ENCODE results near the gene ZNF223.

Gene ZNF223

DNA sequence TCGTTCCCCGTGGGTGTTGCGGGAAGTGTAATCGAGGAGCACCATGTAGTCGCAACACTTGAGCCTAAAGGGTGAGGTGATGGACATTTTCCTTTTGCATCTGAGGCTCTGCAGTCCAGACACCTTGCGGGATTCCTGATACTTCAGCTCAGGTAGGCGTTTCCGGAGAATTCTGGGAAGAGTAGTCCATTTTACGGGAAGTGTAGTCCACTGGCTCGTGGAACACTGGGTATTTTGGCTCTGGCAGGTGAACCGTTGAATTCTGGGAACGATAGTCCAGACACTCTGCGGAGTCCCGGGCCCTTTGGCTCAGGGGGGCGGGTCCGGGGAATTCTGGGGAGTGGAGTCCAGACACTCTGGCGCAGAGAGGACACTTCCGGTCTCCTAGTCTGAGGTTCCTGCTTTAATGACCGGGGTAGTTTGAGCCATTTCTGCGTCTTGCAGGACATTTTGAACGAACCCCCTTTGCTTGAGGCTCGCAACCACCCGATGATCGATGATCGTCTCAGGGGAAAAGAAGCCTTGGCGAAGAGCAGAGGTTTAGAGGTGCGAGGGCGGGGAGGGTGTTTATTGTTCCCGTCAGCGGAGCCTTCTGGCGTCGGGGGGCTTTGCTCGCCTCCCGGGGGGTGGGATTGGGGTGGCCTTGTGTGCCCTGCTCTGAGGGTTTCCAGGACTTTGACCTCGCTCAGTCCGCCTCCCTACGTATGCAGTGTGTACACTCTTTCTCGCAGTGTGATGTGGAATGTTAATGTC lies at the start of gene ZNF223:
TSS of gene ZNF223 (plus strand) at position 387 of the 753 bp plus-strand sequence. CDS start 3,141 bp downstream, outside the sequence.
- peak; percentile 50 for DNase-seq (ENCODE audit: low read depth, low spot score)
- ChIA-PET CTCF (no interaction called here), POLR2A (interaction anchor here (0.8 kb wide), 1 partner anchor 10 kb away, joined by 3 read pairs; no protein-coding TSS in a partner anchor)
- TF ChIP-seq, protein P1, sequence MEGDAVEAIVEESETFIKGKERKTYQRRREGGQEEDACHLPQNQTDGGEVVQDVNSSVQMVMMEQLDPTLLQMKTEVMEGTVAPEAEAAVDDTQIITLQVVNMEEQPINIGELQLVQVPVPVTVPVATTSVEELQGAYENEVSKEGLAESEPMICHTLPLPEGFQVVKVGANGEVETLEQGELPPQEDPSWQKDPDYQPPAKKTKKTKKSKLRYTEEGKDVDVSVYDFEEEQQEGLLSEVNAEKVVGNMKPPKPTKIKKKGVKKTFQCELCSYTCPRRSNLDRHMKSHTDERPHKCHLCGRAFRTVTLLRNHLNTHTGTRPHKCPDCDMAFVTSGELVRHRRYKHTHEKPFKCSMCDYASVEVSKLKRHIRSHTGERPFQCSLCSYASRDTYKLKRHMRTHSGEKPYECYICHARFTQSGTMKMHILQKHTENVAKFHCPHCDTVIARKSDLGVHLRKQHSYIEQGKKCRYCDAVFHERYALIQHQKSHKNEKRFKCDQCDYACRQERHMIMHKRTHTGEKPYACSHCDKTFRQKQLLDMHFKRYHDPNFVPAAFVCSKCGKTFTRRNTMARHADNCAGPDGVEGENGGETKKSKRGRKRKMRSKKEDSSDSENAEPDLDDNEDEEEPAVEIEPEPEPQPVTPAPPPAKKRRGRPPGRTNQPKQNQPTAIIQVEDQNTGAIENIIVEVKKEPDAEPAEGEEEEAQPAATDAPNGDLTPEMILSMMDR (IDR thresholded peaks at IDR 0.05; ENCODE audit: insufficient read depth, low read length, missing control alignments), result no peak
- peak within 1 kb of the TSS; percentile 94 for H3K4me3 ChIP-seq (ENCODE audit: low read depth, low read length)

DNA sequence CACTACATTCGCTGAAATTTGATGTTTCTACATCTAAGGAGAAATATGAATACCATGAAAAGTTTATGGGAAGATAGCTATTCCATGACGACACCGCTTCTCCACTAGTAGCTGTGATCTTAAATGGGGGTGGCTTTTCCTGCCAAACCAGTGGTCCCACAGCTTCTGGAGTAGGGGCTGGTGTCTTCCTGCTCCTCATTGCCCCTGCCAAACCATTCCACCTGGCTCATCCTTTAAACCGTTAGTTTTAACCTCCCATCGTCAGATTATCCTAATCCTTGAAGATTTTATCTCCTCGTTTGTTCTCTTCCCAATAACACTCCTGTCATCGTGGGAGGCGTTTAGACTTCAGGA lies 49.6 kb upstream of the ZNF223 start:
- peak overlapping the region; percentile 92 for H3K4me3 ChIP-seq (ENCODE audit: low read depth, low read length)
- TF ChIP-seq, protein P1 (IDR thresholded peaks at IDR 0.05; ENCODE audit: insufficient read depth, low read length, missing control alignments), result no peak
- ChIA-PET CTCF (interaction anchor here (0.7 to 1.3 kb wide), 2 partner anchors 18 to 22 kb away, joined by 3 to 4 read pairs; partner anchors contain the start of gene ZNF222), POLR2A (no interaction called here)
- no peak for DNase-seq (ENCODE audit: low read depth, low spot score)

DNA sequence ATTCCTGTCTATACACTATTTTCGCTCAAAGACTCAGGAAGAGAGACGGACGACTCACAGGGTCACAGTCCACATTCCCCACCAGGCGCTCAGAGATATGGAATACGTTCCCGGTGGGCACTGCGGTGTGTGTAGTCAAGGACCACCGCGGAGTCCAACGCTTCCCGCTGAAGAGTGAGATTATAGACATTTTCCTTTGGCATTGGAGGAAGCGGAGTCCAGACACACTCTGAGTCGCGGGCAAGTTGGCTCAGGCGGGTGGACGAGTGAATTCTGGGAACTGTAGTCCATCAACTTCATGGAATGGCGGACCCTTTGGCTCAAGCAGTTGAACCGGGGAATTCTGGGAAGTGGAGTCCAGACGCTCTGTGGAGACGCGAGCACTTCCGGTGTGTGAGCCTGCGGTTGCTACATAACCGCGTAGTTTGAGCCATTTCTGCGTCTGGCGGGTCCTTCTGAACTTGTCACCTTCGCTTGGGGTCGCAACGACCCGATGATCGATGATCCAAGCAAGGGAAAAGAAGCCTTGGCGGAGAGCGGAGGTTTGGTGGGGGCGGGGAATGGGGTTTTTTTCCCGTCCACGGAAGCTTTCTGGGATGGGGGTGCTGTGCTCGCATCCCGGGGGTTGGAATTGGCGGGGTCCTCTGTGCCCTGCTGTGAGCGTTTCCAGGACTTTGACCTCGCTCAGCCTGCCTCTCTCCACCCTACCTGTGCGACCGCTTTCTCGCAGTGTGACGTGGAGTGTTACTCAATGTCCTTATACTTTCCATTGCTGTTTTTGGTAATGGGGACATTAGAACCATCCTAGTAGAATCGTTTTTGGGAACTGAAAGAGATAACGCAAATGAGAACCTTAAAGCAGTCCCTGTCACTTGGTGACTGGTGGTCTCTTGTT lies 49.0 kb upstream of the ZNF223 start, which contains the start of gene ZNF230:
TSS of gene ZNF230 (plus strand) at position 392 of the 895 bp plus-strand sequence. CDS start 4,122 bp downstream, outside the sequence.
- peak; percentile 63 for DNase-seq (ENCODE audit: low read depth, low spot score)
- TF ChIP-seq, protein P1 (IDR thresholded peaks at IDR 0.05; ENCODE audit: insufficient read depth, low read length, missing control alignments), result no peak
- H3K4me3 ChIP-seq (ENCODE audit: low read depth, low read length), result peak within 1 kb of the TSS; percentile 92
- CTCF ChIA-PET, result interaction anchor here (1.3 to 1.4 kb wide), 2 partner anchors 18 to 50 kb away, joined by 3 read pairs; no protein-coding TSS in a partner anchor
- POLR2A ChIA-PET, result no interaction called here

GRCh38 chr19:44003461-44004009 lies 48.3 kb upstream of the ZNF223 start:
- peak overlapping the region; percentile 92 for H3K4me3 ChIP-seq (ENCODE audit: low read depth, low read length)
- CTCF ChIA-PET, result interaction anchor here (1.4 kb wide), 1 partner anchor 51 kb away, joined by 3 read pairs; no protein-coding TSS in a partner anchor
- TF ChIP-seq, protein P1 (IDR thresholded peaks at IDR 0.05; ENCODE audit: insufficient read depth, low read length, missing control alignments), result no peak
- POLR2A ChIA-PET, result no interaction called here
- no peak for DNase-seq (ENCODE audit: low read depth, low spot score)

GRCh38 chr19:44005973-44006372 lies 45.9 kb upstream of the ZNF223 start:
- POLR2A ChIA-PET, result no interaction called here
- DNase-seq (ENCODE audit: low read depth, low spot score), result no peak

More at GRCh38 chr19:44005973-44006372, 45.9 kb upstream of the ZNF223 start:
- H3K4me3 ChIP-seq (ENCODE audit: low read depth, low read length), result no peak overlapping the region
- TF ChIP-seq, protein P1 (IDR thresholded peaks at IDR 0.05; ENCODE audit: insufficient read depth, low read length, missing control alignments), result no peak
- CTCF ChIA-PET, result no interaction called here

Data from AG04449 (cell line).